ENCODE data around the gene LCE1E.

GRCh38 chr1:152770411-152770810 lies 15.6 kb upstream of the LCE1E start:
- TF ChIP-seq POLR2A (IDR thresholded peaks at IDR 0.05): no peak
- TF ChIP-seq EP300 (IDR thresholded peaks at IDR 0.05): no peak
- TF ChIP-seq CTCF (IDR thresholded peaks at IDR 0.05): no peak

All from tibial nerve (tissue), 4 donors.